Smooth muscle cell (in vitro differentiated cells): ENCODE results near the gene SEMA4D. TPM values are rescaled to one million over a fixed set of nuclear protein-coding genes. Genes with fewer than 3 reads are reported as not detected.

Experiments
- DNase-seq: peaks from one replicate; lab custom pipeline; 2025; ENCODE audit not compliant: unreplicated experiment; lab: John Stamatoyannopoulos, UW
- H2AFZ ChIP-seq: fragments of 200-600 bp; sonication (generic); 2 replicates; pipeline ENCODE4 v1.6.0; 2016; ENCODE audit warnings: antibody characterized with exemption, low read depth, mild to moderate bottlenecking
- H3F3A ChIP-seq: fragments of 200-600 bp; sonication (generic); 2 replicates; pipeline ENCODE4 v1.6.0; 2017; ENCODE audit warnings: antibody characterized with exemption, low read depth
- H3K27ac ChIP-seq: fragments of 200-600 bp; sonication (generic); 2 replicates; pipeline ENCODE4 v1.5.1; 2016; ENCODE audit warnings: low read depth, mild to moderate bottlenecking
- H3K27me3 ChIP-seq: fragments of 200-600 bp; sonication (generic); 2 replicates; pipeline ENCODE4 v1.6.1; 2016; ENCODE audit warnings: low read depth, mild to moderate bottlenecking
- H3K36me3 ChIP-seq: fragments of 200-600 bp; sonication (generic); 2 replicates; pipeline ENCODE4 v1.5.1; 2016; ENCODE audit warnings: low read depth
- H3K4me1 ChIP-seq: fragments of 200-600 bp; sonication (generic); 2 replicates; pipeline ENCODE4 v1.5.1; 2016; ENCODE audit warnings: low read depth
- H3K4me2 ChIP-seq: fragments of 200-600 bp; sonication (generic); 2 replicates; pipeline ENCODE4 v1.6.0; 2016; ENCODE audit warnings: mild to moderate bottlenecking
- H3K4me3 ChIP-seq: fragments of 200-600 bp; sonication (generic); 2 replicates; pipeline ENCODE4 v1.5.1; 2016; ENCODE audit warnings: mild to moderate bottlenecking
- H3K79me2 ChIP-seq: fragments of 200-600 bp; sonication (generic); 2 replicates; pipeline ENCODE4 v1.6.0; 2016; ENCODE audit warnings: low read depth, mild to moderate bottlenecking
- H3K9ac ChIP-seq: fragments of 200-600 bp; sonication (generic); 2 replicates; pipeline ENCODE4 v1.6.0; 2016; ENCODE audit warnings: low read depth
- H3K9me3 ChIP-seq: fragments of 200-600 bp; sonication (generic); replicated peaks from 2 replicates; pipeline ENCODE4 v1.5.1; 2016; ENCODE audit warnings: low read depth
- H4K20me1 ChIP-seq: fragments of 200-600 bp; sonication (generic); 2 replicates; pipeline ENCODE4 v1.6.0; 2016; ENCODE audit warnings: low read depth
- CTCF ChIP-seq: fragments of 200-600 bp; sonication (generic); IDR thresholded peaks from 2 replicates; pipeline ENCODE4 v1.5.1; 2017; ENCODE audit warnings: borderline replicate concordance, mild to moderate bottlenecking, antibody characterized with exemption; ENCODE audit not compliant: insufficient read depth, poor library complexity, severe bottlenecking
- WGBS: methylation state at CpG from one replicate; pipeline ENCODE4 v1.1.7; 2016; ENCODE audit warnings: low lambda C conversion rate; 5-methylcytosine and 5-hydroxymethylcytosine counted together
- polyA plus RNA-seq: library from polyadenylated mRNA; unstranded; fragments of >200 nt; fragmentation: Nextera tagmentation; extraction: Ambion mirVana; gene quantifications from 2 replicates; pipeline ENCODE4 v1.2.1, GENCODE V29; 2016
- total RNA-seq: library from RNA; depleted of rRNA; stranded (reverse); fragments of >200 nt; gene quantifications from 2 replicates; pipeline ENCODE4 v1.2.3, GENCODE V29; 2014

Gene SEMA4D
- total and polyA plus RNA-seq, 2 experiments from 2014 or later = 0.63 to 2.7 TPM

GRCh38 chr9:89340332-89340731 lies 157.6 kb downstream of the SEMA4D start:
- Histone ChIP-seq H3K79me2 (no peaks in the 10 kb centered on the region), H3K4me3 (no peak overlapping the region), H3K9me3 (no peaks in the 10 kb centered on the region), H3K27me3 (no peaks in the 10 kb centered on the region), H3F3A (no peaks in the 10 kb centered on the region), H3K4me2 (no peak overlapping the region), H2AFZ (no peak overlapping the region), H3K27ac (no peak overlapping the region), H3K9ac (no peak overlapping the region), H4K20me1 (peaks cover 4% of the 10 kb centered on the region), H3K4me1 (no peaks in the 10 kb centered on the region), H3K36me3 (peaks cover 10% of the 10 kb centered on the region)
- no peak for TF ChIP-seq CTCF
- DNase-seq = no peak
- WGBS = 92% methylated on average over 3 of the region's 3 CpGs

- Histone ChIP-seq H2AFZ (no peak overlapping the region), H4K20me1 (no peaks in the 10 kb centered on the region), H3K36me3 (peaks cover 11% of the 10 kb centered on the region), H3K4me1 (no peaks in the 10 kb centered on the region), H3K9me3 (no peaks in the 10 kb centered on the region), H3K4me2 (no peak overlapping the region), H3F3A (no peaks in the 10 kb centered on the region), H3K4me3 (no peak overlapping the region), H3K9ac (no peak overlapping the region), H3K79me2 (no peaks in the 10 kb centered on the region), H3K27ac (no peak overlapping the region), H3K27me3 (no peaks in the 10 kb centered on the region)
- WGBS = 76% methylated on average over 2 of the region's 2 CpGs
- TF ChIP-seq CTCF = no peak
- DNase-seq = no peak
Observed at GRCh38 chr9:89339807-89340206, 158.1 kb downstream of the SEMA4D start.

- 98% methylated on average over 7 of the region's 7 CpGs for WGBS
- Histone ChIP-seq H3K4me3 (no peak overlapping the region), H3K9me3 (no peaks in the 10 kb centered on the region), H3K4me2 (no peak overlapping the region), H4K20me1 (peaks cover 20% of the 10 kb centered on the region), H3F3A (no peaks in the 10 kb centered on the region), H3K9ac (no peak overlapping the region), H3K36me3 (peaks cover 45% of the 10 kb centered on the region), H3K79me2 (no peaks in the 10 kb centered on the region), H3K27ac (no peak overlapping the region), H3K4me1 (no peaks in the 10 kb centered on the region), H3K27me3 (no peaks in the 10 kb centered on the region), H2AFZ (no peak overlapping the region)
- no peak for TF ChIP-seq CTCF
- DNase-seq = no peak
Observed at GRCh38 chr9:89330513-89330912, 167.4 kb downstream of the SEMA4D start.

- Histone ChIP-seq H2AFZ (no peak overlapping the region), H3K79me2 (peaks cover 3% of the 10 kb centered on the region), H3K9ac (no peak overlapping the region), H3K4me3 (no peak overlapping the region), H4K20me1 (peaks cover 26% of the 10 kb centered on the region), H3K4me1 (no peaks in the 10 kb centered on the region), H3K36me3 (peaks cover 45% of the 10 kb centered on the region), H3K4me2 (no peak overlapping the region), H3K27ac (no peak overlapping the region), H3F3A (no peaks in the 10 kb centered on the region), H3K9me3 (no peaks in the 10 kb centered on the region), H3K27me3 (no peaks in the 10 kb centered on the region)
- no peak for TF ChIP-seq CTCF
- no peak for DNase-seq
Observed at GRCh38 chr9:89329917-89330316, 168.0 kb downstream of the SEMA4D start.
